GM18498 (cell line): ENCODE data around the gene ABCB8.
"Not testable (repeated sequence)": the region's sequence is repeated elsewhere in the genome, so short reads cannot be mapped to it uniquely, and the experiment has no call there.

ENCODE experiments used
- ATAC-seq: cut with Tn5 transposase; IDR thresholded peaks from one replicate; pipeline ENCODE4 v1.9.1; 2021; ENCODE audit warnings: mild to moderate bottlenecking, moderate library complexity; ENCODE audit not compliant: unreplicated experiment

ABCB8 gene

GRCh38 chr7:151013733-151014497 is 14.3 kb upstream of the ABCB8 start:
- ATAC-seq: peak; percentile 52

- ATAC-seq: no peak
These were observed 13.3 kb upstream of the ABCB8 start for GRCh38 chr7:151014950-151015349.

- no peak for ATAC-seq
These were observed 12.3 kb upstream of the ABCB8 start for GRCh38 chr7:151015967-151016366.

GRCh38 chr7:151016505-151016904 is 11.7 kb upstream of the ABCB8 start:
- ATAC-seq: no peak

- no peak for ATAC-seq
These were observed 11.3 kb upstream of the ABCB8 start for GRCh38 chr7:151016942-151017341.

- ATAC-seq: no peak
These were observed 10.8 kb upstream of the ABCB8 start for GRCh38 chr7:151017370-151017952.

GRCh38 chr7:151017953-151018420 is 10.3 kb upstream of the ABCB8 start:
- ATAC-seq: peak; percentile 58

GRCh38 chr7:151018421-151019129 is 9.7 kb upstream of the ABCB8 start:
- no peak for ATAC-seq

- ATAC-seq: no peak
These were observed 9.2 kb upstream of the ABCB8 start for GRCh38 chr7:151019130-151019447.

- no peak for ATAC-seq
These were observed 8.0 kb upstream of the ABCB8 start for GRCh38 chr7:151020231-151020630.

GRCh38 chr7:151023232-151023631 is 5.0 kb upstream of the ABCB8 start:
- no peak for ATAC-seq

- ATAC-seq: no peak
These were observed 3.7 kb upstream of the ABCB8 start, which contains the start of gene ATG9B for GRCh38 chr7:151024435-151025056. Gene ATG9B (minus strand): TSS chr7:151024494. CDS start chr7:151024423, 71 bp downstream.

GRCh38 chr7:151025924-151026671 is 2.2 kb upstream of the ABCB8 start:
- no peak for ATAC-seq

GRCh38 chr7:151026771-151027727 is 1.2 kb upstream of the ABCB8 start:
- ATAC-seq: not testable (repeated sequence)

- peak; percentile 2 for ATAC-seq
These were observed 521 bp upstream of the ABCB8 start for GRCh38 chr7:151027728-151028130.

- no peak for ATAC-seq
These were observed 775 bp downstream of the ABCB8 start for GRCh38 chr7:151028948-151029501.

GRCh38 chr7:151031011-151031410 is 2.8 kb downstream of the ABCB8 start:
- no peak for ATAC-seq

GRCh38 chr7:151032936-151033863 is 5.0 kb downstream of the ABCB8 start:
- ATAC-seq: no peak
